ENCODE data around the gene CTNND1. TPM values are rescaled to one million over a fixed set of nuclear protein-coding genes. Genes with fewer than 3 reads are reported as not detected.

Gene CTNND1
- total and polyA plus RNA-seq, 9 of the 15 experiments (the other 6 are each of a cell fraction or from before 2014, with no cell fraction given), result 11.1 to 74.0 (median 43.3) TPM

GRCh38 chr11:57792060-57792541 lies 30.5 kb downstream of the CTNND1 start (continued):
- TF ChIP-seq, protein P1, sequence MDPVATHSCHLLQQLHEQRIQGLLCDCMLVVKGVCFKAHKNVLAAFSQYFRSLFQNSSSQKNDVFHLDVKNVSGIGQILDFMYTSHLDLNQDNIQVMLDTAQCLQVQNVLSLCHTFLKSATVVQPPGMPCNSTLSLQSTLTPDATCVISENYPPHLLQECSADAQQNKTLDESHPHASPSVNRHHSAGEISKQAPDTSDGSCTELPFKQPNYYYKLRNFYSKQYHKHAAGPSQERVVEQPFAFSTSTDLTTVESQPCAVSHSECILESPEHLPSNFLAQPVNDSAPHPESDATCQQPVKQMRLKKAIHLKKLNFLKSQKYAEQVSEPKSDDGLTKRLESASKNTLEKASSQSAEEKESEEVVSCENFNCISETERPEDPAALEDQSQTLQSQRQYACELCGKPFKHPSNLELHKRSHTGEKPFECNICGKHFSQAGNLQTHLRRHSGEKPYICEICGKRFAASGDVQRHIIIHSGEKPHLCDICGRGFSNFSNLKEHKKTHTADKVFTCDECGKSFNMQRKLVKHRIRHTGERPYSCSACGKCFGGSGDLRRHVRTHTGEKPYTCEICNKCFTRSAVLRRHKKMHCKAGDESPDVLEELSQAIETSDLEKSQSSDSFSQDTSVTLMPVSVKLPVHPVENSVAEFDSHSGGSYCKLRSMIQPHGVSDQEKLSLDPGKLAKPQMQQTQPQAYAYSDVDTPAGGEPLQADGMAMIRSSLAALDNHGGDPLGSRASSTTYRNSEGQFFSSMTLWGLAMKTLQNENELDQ (CRISPR knock-in tag; IDR thresholded peaks at IDR 0.05; ENCODE audit: borderline replicate concordance), result no peak
- no peak for TF ChIP-seq POLR3G (IDR thresholded peaks at IDR 0.05; ENCODE audit: extremely low read depth, insufficient read length, insufficient replicate concordance)
- TF ChIP-seq NFIX (CRISPR knock-in tag; IDR thresholded peaks at IDR 0.05; ENCODE audit: low read depth), result no peak
- TF ChIP-seq NCOA6 (IDR thresholded peaks at IDR 0.05), result no peak
- TF ChIP-seq, protein P2, sequence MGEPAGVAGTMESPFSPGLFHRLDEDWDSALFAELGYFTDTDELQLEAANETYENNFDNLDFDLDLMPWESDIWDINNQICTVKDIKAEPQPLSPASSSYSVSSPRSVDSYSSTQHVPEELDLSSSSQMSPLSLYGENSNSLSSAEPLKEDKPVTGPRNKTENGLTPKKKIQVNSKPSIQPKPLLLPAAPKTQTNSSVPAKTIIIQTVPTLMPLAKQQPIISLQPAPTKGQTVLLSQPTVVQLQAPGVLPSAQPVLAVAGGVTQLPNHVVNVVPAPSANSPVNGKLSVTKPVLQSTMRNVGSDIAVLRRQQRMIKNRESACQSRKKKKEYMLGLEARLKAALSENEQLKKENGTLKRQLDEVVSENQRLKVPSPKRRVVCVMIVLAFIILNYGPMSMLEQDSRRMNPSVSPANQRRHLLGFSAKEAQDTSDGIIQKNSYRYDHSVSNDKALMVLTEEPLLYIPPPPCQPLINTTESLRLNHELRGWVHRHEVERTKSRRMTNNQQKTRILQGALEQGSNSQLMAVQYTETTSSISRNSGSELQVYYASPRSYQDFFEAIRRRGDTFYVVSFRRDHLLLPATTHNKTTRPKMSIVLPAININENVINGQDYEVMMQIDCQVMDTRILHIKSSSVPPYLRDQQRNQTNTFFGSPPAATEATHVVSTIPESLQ (CRISPR knock-in tag; IDR thresholded peaks at IDR 0.05), result no peak
- TF ChIP-seq CC2D1A (IDR thresholded peaks at IDR 0.05), result no peak
- no peak for TF ChIP-seq SRSF7 (optimal IDR thresholded peaks at IDR 0.05; ENCODE audit: low read depth, low read length)
- TF ChIP-seq HNRNPUL1 (IDR thresholded peaks at IDR 0.05; ENCODE audit: low read length), result no peak
- no peak for TF ChIP-seq YY1 (IDR thresholded peaks at IDR 0.05; ENCODE audit: borderline replicate concordance in 1 of 3, control insufficient read depth in 1 of 3, extremely low read depth in 1 of 3, insufficient read depth in 3 of 3, insufficient read length in 1 of 3, insufficient replicate concordance in 2 of 3, low read depth in 1 of 3, low read length in 2 of 3)
- peak; percentile 21; the same call in 1 of the 2 replicates for TF ChIP-seq PKNOX1 (IDR thresholded peaks at IDR 0.05)
- no peak for TF ChIP-seq ZNF75A (CRISPR knock-in tag; IDR thresholded peaks at IDR 0.05)
- no peak for TF ChIP-seq RBM17 (IDR thresholded peaks at IDR 0.05; ENCODE audit: borderline replicate concordance, low read depth, low read length)
- TF ChIP-seq, protein P3, sequence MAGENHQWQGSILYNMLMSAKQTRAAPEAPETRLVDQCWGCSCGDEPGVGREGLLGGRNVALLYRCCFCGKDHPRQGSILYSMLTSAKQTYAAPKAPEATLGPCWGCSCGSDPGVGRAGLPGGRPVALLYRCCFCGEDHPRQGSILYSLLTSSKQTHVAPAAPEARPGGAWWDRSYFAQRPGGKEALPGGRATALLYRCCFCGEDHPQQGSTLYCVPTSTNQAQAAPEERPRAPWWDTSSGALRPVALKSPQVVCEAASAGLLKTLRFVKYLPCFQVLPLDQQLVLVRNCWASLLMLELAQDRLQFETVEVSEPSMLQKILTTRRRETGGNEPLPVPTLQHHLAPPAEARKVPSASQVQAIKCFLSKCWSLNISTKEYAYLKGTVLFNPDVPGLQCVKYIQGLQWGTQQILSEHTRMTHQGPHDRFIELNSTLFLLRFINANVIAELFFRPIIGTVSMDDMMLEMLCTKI (IDR thresholded peaks at IDR 0.05; ENCODE audit: partially characterized antibody), result no peak
- TF ChIP-seq HES1 (IDR thresholded peaks at IDR 0.05; ENCODE audit: low read depth), result 0 out of 2 replicates have a peak, but pooled peaks have one; percentile 16
- no peak for TF ChIP-seq ZNF282 (CRISPR knock-in tag; IDR thresholded peaks at IDR 0.05)
- no peak for TF ChIP-seq ADNP (tag; IDR thresholded peaks at IDR 0.05)
- no peak for TF ChIP-seq HDAC8 (tag; IDR thresholded peaks at IDR 0.05)
- TF ChIP-seq, protein P4, sequence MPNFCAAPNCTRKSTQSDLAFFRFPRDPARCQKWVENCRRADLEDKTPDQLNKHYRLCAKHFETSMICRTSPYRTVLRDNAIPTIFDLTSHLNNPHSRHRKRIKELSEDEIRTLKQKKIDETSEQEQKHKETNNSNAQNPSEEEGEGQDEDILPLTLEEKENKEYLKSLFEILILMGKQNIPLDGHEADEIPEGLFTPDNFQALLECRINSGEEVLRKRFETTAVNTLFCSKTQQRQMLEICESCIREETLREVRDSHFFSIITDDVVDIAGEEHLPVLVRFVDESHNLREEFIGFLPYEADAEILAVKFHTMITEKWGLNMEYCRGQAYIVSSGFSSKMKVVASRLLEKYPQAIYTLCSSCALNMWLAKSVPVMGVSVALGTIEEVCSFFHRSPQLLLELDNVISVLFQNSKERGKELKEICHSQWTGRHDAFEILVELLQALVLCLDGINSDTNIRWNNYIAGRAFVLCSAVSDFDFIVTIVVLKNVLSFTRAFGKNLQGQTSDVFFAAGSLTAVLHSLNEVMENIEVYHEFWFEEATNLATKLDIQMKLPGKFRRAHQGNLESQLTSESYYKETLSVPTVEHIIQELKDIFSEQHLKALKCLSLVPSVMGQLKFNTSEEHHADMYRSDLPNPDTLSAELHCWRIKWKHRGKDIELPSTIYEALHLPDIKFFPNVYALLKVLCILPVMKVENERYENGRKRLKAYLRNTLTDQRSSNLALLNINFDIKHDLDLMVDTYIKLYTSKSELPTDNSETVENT (CRISPR knock-in tag; IDR thresholded peaks at IDR 0.05), result no peak

Measured in K562 (cell line).